ENCODE measurements around the gene STMP1.

STMP1 gene

DNA sequence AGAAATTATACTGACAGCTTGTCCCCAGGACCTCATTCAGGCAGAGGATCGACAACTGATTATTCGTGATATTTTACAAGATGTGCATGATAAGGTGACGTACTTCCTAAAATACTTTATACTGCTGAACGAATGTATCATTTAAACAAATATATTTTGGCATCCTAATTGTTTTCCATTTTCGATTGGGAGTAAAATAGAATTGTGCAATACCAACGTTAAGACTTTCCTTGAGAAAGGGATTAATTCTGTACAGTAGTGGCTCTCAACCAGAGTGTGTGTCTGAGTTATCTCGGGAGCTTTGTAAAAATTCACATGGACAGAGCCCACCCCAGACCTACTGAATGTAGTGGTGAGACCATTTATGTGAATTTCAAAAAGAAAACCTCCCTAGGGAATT is 43.8 kb upstream of the STMP1 start:
- Histone ChIP-seq H3K9ac (ENCODE audit: low read depth, low read length) (no peak overlapping the region), H3K4me2 (ENCODE audit: insufficient read depth, low read length) (no peak overlapping the region), H2AFZ (ENCODE audit: low read depth, low read length) (no peak overlapping the region), H3K4me3 (ENCODE audit: low read depth in 1 of 2, low read length in 2 of 2) (no peak overlapping the region), H3K27ac (ENCODE audit: low read length) (no peak overlapping the region), H3K79me2 (ENCODE audit: insufficient read depth, low read length) (no peaks in the 10 kb centered on the region), H3K9me3 (ENCODE audit: insufficient read depth, low read length, severe bottlenecking) (no peaks in the 10 kb centered on the region), H3K36me3 (ENCODE audit: insufficient read depth, low read length) (peaks cover 92% of the 10 kb centered on the region), H3K4me1 (ENCODE audit: insufficient read depth, low read length) (no peaks in the 10 kb centered on the region), H3K27me3 (ENCODE audit: insufficient read depth, low read length, poor library complexity) (no peaks in the 10 kb centered on the region), H4K20me1 (ENCODE audit: insufficient read depth, low read length) (no peaks in the 10 kb centered on the region)
- TF ChIP-seq EZH2 (IDR thresholded peaks at IDR 0.05; ENCODE audit: borderline replicate concordance, low read depth, low read length, severe bottlenecking) = no peak
- TF ChIP-seq, protein P1, sequence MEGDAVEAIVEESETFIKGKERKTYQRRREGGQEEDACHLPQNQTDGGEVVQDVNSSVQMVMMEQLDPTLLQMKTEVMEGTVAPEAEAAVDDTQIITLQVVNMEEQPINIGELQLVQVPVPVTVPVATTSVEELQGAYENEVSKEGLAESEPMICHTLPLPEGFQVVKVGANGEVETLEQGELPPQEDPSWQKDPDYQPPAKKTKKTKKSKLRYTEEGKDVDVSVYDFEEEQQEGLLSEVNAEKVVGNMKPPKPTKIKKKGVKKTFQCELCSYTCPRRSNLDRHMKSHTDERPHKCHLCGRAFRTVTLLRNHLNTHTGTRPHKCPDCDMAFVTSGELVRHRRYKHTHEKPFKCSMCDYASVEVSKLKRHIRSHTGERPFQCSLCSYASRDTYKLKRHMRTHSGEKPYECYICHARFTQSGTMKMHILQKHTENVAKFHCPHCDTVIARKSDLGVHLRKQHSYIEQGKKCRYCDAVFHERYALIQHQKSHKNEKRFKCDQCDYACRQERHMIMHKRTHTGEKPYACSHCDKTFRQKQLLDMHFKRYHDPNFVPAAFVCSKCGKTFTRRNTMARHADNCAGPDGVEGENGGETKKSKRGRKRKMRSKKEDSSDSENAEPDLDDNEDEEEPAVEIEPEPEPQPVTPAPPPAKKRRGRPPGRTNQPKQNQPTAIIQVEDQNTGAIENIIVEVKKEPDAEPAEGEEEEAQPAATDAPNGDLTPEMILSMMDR (IDR thresholded peaks at IDR 0.05; ENCODE audit: borderline replicate concordance, extremely low read depth, low read length, poor library complexity, severe bottlenecking) = no peak
- DNase-seq (no peak), ATAC-seq (ENCODE audit: insufficient read depth, low read depth) (no peak)

DNA sequence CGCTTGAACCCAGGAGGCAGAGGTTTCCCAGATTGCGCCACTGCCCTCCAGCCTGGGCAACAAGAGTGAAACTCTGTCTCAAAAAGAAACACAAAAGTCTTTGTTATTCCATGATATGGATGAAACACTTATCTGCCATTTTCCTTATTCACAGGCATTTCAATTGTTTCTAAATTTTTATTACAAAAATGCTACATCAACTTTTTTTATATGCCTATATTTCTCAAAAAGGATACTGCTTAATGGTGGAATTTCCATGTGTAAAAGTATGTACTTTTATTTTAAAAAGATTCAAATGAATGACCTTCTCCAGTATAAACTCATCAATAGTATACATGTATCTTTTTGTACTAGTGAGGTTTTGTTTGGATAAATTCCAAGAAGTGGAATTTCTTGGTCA is 41.9 kb upstream of the STMP1 start:
- H3K4me2 ChIP-seq (ENCODE audit: insufficient read depth, low read length) = no peak overlapping the region
- DNase-seq = no peak
- H3K79me2 ChIP-seq (ENCODE audit: insufficient read depth, low read length) = no peaks in the 10 kb centered on the region
- no peaks in the 10 kb centered on the region for H3K27me3 ChIP-seq (ENCODE audit: insufficient read depth, low read length, poor library complexity)
- ATAC-seq (ENCODE audit: insufficient read depth, low read depth) = no peak
- TF ChIP-seq, protein P1 (IDR thresholded peaks at IDR 0.05; ENCODE audit: borderline replicate concordance, extremely low read depth, low read length, poor library complexity, severe bottlenecking) = no peak
- TF ChIP-seq EZH2 (IDR thresholded peaks at IDR 0.05; ENCODE audit: borderline replicate concordance, low read depth, low read length, severe bottlenecking) = no peak
- peaks cover 88% of the 10 kb centered on the region for H3K36me3 ChIP-seq (ENCODE audit: insufficient read depth, low read length)
- H2AFZ ChIP-seq (ENCODE audit: low read depth, low read length) = no peak overlapping the region
- H4K20me1 ChIP-seq (ENCODE audit: insufficient read depth, low read length) = no peaks in the 10 kb centered on the region
- no peaks in the 10 kb centered on the region for H3K4me1 ChIP-seq (ENCODE audit: insufficient read depth, low read length)
- H3K27ac ChIP-seq (ENCODE audit: low read length) = no peak overlapping the region
- H3K4me3 ChIP-seq (ENCODE audit: low read depth in 1 of 2, low read length in 2 of 2) = no peak overlapping the region
- no peak overlapping the region for H3K9ac ChIP-seq (ENCODE audit: low read depth, low read length)
- no peaks in the 10 kb centered on the region for H3K9me3 ChIP-seq (ENCODE audit: insufficient read depth, low read length, severe bottlenecking)

DNA sequence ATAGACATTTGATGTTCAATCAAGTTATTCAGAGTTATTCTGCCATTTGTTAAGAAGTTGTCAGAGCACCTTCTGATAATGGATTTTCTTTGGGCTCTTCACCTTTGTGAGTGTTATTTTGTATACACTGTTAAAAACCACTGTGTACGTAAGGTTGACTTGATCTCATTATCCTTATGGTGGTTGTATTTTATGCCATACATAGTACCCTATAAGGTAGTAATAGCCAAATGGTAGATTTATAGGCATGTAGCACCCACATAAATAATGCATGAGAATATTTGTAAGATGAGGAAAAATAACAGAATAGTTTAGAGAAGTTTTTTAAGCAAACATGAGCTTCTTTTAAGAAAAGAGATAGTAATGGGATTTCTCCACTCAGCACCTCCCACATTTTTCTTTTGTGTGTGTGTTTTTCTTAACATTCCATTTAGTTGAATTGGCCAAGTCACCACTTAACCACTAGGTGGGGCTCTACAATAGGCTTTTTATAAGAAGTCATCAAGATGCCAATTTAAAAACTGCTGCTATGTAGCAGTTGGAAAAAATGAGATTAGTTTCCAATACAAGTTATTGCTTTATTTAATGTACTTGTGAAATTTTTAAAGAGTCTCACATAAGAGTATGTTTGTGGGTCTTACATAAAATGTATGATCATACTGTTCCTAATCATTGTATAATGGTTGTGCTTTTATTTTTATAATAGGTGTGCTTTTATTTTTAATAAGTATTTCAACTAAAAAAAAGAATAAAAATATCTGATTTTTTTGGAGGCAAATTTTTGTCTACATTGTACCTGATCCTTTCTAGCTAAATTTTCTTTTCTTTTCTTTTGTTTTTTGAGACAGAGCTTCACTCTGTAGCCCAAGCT is 41.1 kb upstream of the STMP1 start:
- H3K9me3 ChIP-seq (ENCODE audit: insufficient read depth, low read length, severe bottlenecking) = no peaks in the 10 kb centered on the region
- no peak overlapping the region for H3K4me2 ChIP-seq (ENCODE audit: insufficient read depth, low read length)
- no peak overlapping the region for H3K9ac ChIP-seq (ENCODE audit: low read depth, low read length)
- no peak overlapping the region for H2AFZ ChIP-seq (ENCODE audit: low read depth, low read length)
- no peak overlapping the region for H3K27ac ChIP-seq (ENCODE audit: low read length)
- H3K79me2 ChIP-seq (ENCODE audit: insufficient read depth, low read length) = no peaks in the 10 kb centered on the region
- TF ChIP-seq, protein P1 (IDR thresholded peaks at IDR 0.05; ENCODE audit: borderline replicate concordance, extremely low read depth, low read length, poor library complexity, severe bottlenecking) = peak; percentile 83
- no peak for TF ChIP-seq EZH2 (IDR thresholded peaks at IDR 0.05; ENCODE audit: borderline replicate concordance, low read depth, low read length, severe bottlenecking)
- H3K27me3 ChIP-seq (ENCODE audit: insufficient read depth, low read length, poor library complexity) = no peaks in the 10 kb centered on the region
- ATAC-seq (ENCODE audit: insufficient read depth, low read depth) (peak; percentile 64), DNase-seq (peak; percentile 35)
- H3K4me1 ChIP-seq (ENCODE audit: insufficient read depth, low read length) = no peaks in the 10 kb centered on the region
- H3K4me3 ChIP-seq (ENCODE audit: low read depth in 1 of 2, low read length in 2 of 2) = no peak overlapping the region
- H3K36me3 ChIP-seq (ENCODE audit: insufficient read depth, low read length) = peaks cover 88% of the 10 kb centered on the region
- no peaks in the 10 kb centered on the region for H4K20me1 ChIP-seq (ENCODE audit: insufficient read depth, low read length)

Measured in DND-41 (cell line).